Kasumi-1 (cell line): ENCODE measurements around the gene STAT5A.
"Not testable (repeated sequence)": the region's sequence is repeated elsewhere in the genome, so short reads cannot be mapped to it uniquely, and the experiment has no call there.

Source experiments
- DNase-seq, 2 experiments: peaks; one replicate each; lab custom pipeline; 2025; lab: John Stamatoyannopoulos, UW

The STAT5A gene

GRCh38 chr17:42308446-42308845 lies 20.1 kb downstream of the STAT5A start:
- DNase-seq: no peak

DNA sequence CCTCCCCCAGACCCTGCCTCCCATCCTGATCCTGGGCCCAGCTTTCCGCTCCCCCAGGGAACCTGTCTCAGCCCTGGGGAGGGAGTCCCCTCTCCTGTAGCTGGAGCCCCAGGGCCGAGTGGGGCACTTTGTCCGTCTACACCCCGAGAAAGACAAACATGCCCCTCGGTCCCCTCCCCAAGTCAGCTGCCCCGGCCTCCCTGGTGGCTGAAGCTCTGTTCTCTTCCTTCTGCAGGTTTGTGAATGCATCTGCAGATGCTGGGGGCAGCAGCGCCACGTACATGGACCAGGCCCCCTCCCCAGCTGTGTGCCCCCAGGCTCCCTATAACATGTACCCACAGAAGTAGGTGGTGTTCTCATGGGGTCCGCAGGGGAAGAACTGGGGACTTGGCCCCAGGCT lies 20.8 kb downstream of the STAT5A start:
- DNase-seq: no peak

- DNase-seq: no peak
Observed at GRCh38 chr17:42309986-42310786, 21.9 kb downstream of the STAT5A start.

DNA sequence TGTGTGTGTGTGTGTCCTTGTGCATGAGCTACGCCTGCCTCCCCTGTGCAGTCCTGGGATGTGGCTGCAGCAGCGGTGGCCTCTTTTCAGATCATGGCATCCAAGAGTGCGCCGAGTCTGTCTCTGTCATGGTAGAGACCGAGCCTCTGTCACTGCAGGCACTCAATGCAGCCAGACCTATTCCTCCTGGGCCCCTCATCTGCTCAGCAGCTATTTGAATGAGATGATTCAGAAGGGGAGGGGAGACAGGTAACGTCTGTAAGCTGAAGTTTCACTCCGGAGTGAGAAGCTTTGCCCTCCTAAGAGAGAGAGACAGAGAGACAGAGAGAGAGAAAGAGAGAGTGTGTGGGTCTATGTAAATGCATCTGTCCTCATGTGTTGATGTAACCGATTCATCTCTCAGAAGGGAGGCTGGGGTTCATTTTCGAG lies 22.5 kb downstream of the STAT5A start:
- DNase-seq: no peak

DNA sequence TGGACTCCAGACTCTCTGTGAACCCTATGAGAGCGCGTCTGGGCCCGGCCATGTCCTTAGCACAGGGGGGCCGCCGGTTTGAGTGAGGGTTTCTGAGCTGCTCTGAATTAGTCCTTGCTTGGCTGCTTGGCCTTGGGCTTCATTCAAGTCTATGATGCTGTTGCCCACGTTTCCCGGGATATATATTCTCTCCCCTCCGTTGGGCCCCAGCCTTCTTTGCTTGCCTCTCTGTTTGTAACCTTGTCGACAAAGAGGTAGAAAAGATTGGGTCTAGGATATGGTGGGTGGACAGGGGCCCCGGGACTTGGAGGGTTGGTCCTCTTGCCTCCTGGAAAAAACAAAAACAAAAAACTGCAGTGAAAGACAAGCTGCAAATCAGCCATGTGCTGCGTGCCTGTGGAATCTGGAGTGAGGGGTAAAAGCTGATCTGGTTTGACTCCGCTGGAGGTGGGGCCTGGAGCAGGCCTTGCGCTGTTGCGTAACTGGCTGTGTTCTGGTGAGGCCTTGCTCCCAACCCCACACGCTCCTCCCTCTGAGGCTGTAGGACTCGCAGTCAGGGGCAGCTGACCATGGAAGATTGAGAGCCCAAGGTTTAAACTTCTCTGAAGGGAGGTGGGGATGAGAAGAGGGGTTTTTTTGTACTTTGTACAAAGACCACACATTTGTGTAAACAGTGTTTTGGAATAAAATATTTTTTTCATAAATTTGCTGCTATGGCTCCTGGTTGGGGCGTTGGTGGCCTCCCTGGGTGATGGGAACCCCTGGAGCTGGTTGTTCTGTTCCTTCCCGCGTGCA lies 23.1 kb downstream of the STAT5A start:
- peak; percentile 75 to 87 for DNase-seq

DNA sequence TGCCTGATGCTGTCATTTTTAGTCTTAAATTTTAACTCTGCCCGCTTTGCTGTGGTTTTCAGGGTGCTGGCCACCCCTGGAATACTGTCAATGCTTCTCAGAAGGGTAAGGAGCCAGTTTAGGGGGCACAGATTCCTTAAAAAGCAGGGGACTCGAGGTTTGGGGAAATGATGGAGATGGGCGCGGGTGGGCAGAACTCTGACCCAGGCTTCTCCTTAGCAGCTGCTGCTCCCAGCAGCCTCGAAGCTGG lies 23.7 kb downstream of the STAT5A start:
- DNase-seq: no peak

- peak; percentile 77 to 80 for DNase-seq
Observed at GRCh38 chr17:42312285-42313130, 24.2 kb downstream of the STAT5A start.

DNA sequence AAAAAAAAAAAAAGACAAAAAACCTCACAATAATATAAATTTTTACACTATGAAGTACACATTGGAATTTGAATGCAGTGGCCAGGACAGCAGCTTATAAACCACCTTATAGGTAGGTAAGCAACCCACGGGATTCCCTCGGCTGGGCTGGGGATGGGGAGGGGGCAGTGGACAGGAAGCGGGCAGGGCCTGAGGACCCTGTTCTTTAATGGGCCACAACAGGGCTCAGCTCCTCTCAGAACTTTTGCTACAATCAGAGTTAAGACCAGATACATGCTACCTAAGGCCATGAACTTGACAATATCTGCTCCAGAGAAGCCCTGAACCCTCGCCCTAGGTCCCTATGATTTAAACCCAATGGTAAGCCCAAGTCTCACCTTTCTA lies 25.1 kb downstream of the STAT5A start:
- no peak for DNase-seq

DNA sequence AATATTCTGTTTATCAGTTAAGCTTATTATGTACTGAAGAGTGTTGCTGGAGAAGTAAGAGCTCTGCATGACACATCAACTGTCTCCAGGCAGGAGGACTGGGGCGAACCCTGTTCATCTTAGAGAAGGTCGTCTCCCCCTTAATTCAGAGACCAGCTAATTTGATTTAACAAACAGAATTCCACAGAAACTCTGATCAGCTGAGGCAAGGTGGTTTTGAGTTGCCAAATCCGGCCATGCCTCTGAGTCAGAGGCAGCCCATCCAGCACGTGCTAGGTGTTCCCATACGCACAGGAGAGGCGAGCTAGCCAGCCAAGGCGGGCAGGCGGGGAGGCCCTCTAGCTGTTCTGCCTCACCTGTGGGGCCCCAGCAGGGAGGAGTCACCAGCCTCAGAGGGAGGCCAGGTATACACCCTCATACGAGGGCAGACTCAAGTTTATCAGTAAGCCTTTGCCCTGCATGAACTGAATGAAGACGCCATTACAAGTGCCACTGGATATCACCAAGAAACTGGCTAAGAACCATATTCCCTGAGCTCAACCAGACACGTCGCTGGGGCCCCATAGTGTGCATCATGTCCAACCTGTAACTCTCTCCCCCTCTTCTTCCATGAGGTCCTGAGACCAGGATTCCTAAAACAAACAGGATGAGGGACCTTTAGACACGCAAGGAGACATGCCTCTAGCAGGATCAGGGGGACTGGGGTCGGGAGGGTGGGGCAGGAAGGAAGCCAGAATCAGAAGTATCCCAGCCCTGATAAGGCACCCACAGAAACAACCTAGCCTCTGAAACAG lies 25.7 kb downstream of the STAT5A start:
- no peak for DNase-seq

GRCh38 chr17:42315402-42316156 lies 27.3 kb downstream of the STAT5A start:
- DNase-seq: peak in 1 of 2 experiments; percentile 16

GRCh38 chr17:42316755-42317154 lies 28.5 kb downstream of the STAT5A start:
- no peak for DNase-seq

DNA sequence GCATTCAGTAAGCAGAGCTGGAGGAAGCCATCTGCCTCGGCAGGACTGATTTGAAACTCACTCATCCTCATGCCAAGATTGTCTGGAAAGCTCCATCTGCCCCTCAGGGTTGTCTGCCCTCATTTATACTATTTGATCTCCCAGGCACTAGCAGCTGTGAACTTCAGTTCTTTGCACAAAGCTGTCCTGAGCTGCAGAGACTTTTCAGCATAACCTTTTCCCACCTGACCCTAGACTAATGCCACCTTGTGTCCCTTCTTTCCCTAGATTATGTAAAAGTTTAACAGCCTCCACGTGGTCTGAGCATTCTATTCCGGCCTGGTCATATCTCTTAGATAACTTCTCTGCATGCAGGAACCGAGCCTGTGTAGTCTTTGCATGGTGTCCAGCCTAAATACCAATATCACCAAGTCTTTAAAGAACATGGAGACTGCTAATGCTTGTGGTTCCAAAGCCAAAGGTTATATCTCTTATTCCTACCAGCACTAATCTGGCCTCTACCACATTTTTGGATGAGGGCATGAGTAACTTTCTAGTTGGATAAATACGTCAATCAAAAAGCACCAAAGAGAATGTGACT lies 29.1 kb downstream of the STAT5A start:
- no peak for DNase-seq

GRCh38 chr17:42317967-42318366 lies 29.7 kb downstream of the STAT5A start:
- DNase-seq: not testable (repeated sequence)

GRCh38 chr17:42321555-42321954 lies 33.3 kb downstream of the STAT5A start:
- DNase-seq: no peak

DNA sequence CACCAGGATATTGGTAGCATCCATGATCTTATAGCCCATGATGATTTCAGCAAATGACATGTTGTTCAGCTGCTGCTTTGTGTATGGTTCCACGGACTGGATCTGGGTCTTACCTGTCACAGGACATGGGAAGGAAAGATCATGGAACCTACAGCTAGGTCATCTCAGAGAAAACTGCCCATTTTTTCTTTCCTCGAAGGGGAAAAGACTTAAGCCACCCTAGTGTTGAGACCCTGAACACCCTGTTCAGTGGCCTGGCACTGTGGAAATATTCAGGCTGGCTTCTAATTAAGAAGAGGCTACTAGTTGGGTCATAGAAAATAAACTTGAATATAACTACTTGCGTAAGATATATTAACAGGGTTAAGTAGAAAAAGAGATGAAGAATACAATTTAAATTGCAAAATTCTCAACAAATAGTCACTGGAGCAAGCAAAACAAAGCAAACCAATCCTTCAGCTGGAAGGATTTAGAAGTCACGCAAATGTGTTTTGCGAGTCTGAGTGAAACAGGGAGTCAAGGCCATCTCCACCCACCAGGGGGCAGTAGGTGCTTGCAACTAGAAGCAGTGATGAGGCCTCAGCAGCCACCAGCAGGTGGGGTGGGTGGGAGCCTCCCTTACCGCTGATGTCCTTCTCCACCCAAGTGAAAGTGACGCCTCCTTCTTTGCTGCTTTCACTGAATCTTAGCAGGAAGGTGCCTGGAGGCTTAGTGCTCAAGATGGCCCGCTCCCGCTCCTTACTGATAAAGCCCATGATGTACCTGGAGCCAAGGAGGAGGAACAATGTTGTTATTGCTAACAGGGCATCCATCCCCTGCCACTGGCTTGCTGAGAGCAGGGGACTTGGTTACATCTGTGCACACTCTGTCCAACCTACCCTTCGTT lies 34.3 kb downstream of the STAT5A start:
- DNase-seq: peak; percentile 91 to 94

- no peak for DNase-seq
Observed at GRCh38 chr17:42323268-42323773, 35.0 kb downstream of the STAT5A start.

GRCh38 chr17:42325026-42325425 lies 36.7 kb downstream of the STAT5A start:
- DNase-seq: no peak

GRCh38 chr17:42329025-42329976 lies 41.0 kb downstream of the STAT5A start:
- DNase-seq: no peak
